Right renal pelvis (tissue), 4 donors: ENCODE results near the gene ICOSLG. TPM values are rescaled to one million over a fixed set of nuclear protein-coding genes. Genes with fewer than 3 reads are reported as not detected.
"Not testable (repeated sequence)": the region's sequence is repeated elsewhere in the genome, so short reads cannot be mapped to it uniquely, and the experiment has no call there.

Experiments used
- DNase-seq, 4 donors: peaks; one replicate each; pipeline ENCODE4 v3.0.0-alpha.2; 2013; ENCODE audit warnings: low read depth in 4 of 4, low spot score in 3 of 4, missing footprints in 1 of 4
- polyA plus RNA-seq, 4 donors: library from polyadenylated mRNA; unstranded; fragments of 120-200 nt; gene quantifications; one replicate each; pipeline ENCODE4 v1.2.1, GENCODE V29; 2013; ENCODE audit not compliant: insufficient read length in 4 of 4

ICOSLG gene, protein sequence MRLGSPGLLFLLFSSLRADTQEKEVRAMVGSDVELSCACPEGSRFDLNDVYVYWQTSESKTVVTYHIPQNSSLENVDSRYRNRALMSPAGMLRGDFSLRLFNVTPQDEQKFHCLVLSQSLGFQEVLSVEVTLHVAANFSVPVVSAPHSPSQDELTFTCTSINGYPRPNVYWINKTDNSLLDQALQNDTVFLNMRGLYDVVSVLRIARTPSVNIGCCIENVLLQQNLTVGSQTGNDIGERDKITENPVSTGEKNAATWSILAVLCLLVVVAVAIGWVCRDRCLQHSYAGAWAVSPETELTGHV
- polyA plus RNA-seq = 10 to 100 TPM in 2 of 4 donors, 1 to 10 TPM in 2; 6.3 to 14.0 (median 9.1) TPM

GRCh38 chr21:44240842-44241241 is at the start of gene ICOSLG:
TSS of gene ICOSLG (minus strand) at chr21:44240943. CDS start at chr21:44240817, 126 bp downstream.
- DNase-seq = not testable (repeated sequence)

DNA sequence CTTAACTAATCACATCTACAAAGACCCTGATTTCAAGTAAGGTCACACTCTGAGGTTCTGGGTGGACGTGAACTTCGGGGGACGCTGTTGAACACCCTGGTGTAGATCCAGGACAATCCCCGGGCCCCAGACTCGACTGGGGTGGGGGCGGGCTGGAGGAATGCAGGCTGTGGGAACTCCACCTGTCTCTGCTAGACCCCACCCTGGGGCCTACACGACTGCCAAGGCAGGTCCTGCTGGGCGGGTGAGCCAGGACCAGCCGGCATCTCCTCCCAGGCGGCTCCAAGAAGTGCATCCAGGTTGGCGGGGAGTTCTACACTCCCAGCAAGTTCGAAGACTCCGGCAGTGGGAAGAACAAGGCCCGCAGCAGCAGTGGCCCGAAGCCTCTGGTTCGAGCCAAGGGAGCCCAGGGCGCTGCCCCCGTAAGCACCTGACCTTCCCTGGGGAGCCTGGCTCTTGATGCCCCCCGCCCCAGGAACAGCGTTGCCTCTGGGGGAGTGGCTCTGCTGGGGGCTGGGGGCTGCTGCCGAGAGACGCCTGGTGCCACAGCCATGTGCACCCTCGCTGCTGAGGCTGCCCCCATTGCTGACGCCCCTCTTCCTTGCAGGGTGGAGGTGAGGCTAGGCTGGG is 48.8 kb upstream of the ICOSLG start:
- no peak for DNase-seq

DNA sequence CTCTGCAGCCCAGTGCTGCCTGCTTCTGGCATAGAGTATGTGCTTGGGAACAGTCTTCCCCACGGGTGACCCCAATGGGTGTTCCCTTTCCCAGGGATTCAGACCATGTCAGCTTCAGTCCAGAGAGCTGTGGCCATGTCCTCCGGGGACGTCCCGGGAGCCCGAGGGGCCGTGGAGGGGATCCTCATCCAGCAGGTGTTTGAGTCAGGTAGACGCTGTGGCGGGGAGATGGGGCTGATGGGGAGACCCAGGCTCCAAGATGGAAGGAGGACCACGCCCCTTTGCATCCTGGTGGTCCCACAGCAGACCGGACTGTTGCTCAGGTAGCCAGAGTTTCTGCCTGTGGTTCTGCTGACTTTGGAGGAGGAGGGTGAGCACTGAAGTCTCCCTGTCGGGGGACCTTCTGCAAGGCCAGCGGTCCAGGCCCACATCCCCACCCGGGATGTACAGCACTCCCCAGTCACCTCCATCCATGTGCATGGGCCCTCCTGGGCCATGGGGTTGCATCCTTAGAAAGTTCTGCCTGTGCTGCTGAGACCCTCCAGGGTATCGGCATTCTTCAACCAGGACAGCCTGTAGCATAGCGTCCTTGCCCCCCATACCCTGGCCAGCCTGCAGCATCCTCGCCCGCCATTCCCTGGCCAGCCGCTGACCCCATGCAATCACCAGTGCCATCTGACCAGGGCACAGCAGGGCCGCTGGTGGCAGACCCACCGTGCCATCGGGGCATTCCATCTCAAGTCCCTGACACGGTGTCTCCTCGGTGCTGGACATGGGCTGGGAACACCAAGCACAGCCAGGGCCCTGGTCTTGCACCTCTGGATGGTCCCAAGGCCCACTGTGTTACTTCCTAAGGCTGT is 47.7 kb upstream of the ICOSLG start:
- DNase-seq = no peak

DNA sequence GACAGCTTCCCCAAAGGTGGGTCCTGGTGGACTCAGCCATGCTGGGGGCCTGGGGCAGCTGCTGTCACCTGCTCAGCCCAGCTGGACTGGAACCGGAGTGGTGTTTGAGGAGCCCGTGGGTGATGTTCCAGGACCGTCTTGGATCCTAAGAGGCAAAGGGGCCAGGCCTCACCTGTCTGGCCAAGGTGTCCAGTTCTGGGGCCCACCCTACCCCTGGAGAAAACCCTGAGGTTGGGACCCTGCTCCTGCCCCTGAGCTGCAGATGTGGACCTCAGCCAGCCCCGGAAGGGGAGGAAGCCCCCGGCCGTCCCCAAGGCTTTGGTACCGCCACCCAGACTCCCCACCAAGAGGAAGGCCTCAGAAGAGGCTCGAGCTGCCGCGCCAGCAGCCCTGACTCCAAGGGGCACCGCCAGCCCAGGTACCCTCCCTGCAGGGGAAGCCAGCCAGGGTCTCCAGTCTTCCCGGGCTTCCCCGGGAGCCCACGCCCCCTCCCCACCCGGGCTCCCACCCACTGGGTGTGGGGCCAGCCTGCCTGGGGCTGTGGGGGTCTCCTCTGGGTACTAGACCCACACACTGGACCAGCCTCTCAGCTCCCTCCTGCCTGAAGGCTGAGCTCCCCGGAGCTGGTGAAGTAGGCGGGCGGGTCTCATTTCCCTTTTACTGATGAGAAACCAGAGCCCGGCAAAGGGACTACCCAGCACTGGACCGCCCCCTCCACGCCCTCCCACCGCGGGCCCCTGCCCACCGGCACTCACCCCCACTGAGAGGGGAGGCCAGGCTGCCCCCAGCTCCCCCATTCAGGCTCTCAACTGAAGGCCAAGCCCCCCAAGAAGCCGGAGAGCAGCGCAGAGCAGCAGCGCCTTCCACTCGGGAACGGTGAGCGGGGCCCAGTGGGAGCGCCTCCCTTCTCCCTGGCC is 46.2 kb upstream of the ICOSLG start:
- no peak for DNase-seq

- no peak for DNase-seq
These were observed 45.5 kb upstream of the ICOSLG start for GRCh38 chr21:44286086-44286715.

- DNase-seq = no peak
These were observed 44.6 kb upstream of the ICOSLG start, which contains the start of gene AIRE for GRCh38 chr21:44285138-44285992. TSS of gene AIRE (plus strand) at chr21:44285876. CDS start at chr21:44286007, 131 bp downstream.

- DNase-seq = no peak
These were observed 43.2 kb upstream of the ICOSLG start for GRCh38 chr21:44283948-44284347.

- DNase-seq = not testable (repeated sequence)
These were observed 42.6 kb upstream of the ICOSLG start for GRCh38 chr21:44283211-44283785.

DNA sequence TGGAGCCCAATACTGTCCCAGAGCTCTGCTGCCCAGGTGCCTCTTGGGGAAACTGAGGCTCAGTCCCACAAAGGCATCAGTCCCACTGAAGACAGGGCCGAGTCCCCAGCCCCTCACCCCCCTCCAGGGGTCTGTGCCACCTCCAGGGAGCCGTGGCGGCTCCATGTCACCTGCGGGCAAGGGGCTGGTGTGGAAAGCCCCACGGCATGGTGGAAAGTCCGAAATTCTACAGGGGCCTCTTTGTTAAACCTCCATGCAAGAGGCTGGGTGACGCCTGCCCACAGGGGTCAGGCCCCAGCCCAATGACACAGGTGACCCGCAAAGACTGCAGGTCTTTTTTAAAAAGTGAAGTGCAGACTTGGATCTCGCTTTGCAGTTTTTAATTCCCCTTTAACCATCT is 41.6 kb upstream of the ICOSLG start:
- DNase-seq = no peak

DNA sequence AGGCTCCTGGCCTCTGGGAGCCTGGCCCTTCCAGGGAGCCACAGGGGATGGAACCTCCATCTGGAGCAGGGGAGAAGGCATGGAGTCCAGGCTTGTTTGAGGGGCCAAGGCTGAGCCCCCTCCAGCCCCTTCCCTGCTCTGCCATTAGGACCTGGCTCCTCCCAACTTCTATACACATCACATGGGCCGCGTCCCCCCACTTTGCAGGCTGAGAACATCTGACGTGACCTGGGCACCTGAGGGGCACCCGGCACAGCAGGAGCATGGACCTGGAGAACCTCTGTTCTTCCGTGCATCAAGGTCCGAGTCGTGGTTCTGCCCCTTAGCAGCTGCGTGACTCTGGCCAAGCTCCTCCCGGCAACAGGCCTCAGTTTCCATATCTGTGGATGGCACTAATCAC is 41.1 kb upstream of the ICOSLG start:
- DNase-seq = no peak

- DNase-seq = no peak
These were observed 38.9 kb upstream of the ICOSLG start for GRCh38 chr21:44279354-44280260.

GRCh38 chr21:44275041-44275440 is 34.3 kb upstream of the ICOSLG start:
- DNase-seq = no peak

DNA sequence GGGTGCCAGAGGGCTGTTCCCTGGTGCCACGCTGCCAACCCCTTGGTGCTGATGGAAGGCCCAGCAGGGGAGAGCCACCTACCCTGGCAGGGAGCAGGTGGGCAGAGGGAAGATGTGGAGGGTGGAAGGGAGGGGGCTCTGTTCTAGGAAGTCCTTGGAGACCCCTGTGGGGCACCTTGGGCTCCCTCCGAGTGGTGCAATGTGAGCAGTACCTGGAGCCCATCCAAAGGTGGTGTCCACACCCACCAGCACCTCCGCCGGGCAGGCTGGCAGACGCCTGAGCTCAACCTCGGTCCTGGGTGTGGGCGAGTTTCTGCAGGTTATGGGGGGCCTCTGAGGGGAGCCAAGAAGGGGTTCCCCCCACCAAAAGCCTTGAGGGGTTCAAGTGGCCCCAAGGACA is 32.3 kb upstream of the ICOSLG start:
- DNase-seq = no peak

DNA sequence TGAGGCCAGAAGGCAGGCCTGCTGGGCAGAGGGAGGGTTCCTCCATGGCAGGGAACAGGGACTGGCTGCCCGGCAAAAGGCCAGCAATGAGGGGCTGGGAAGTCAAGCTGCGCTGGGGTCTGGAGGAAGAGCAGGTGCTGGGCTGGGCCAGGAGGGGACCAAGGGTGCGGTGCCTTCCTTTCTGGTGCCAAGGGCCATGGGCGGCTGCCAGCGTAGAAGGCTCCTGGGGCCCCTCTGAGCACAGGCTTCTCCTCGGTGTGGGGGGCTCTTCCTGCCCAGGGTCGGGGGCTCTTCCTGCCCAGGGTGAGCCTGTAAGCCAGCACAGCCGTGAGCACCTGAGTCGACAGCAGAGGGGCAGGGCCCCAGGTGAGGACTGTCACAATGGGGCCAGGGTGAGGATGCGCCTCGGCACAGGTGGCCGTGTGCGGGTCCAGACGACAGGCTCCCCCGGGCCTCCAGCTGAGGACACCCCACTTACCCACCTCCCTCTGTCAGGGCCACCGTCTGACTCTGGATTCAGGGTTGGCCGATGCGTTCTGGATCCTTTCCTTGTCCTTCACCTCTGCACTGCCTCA is 31.6 kb upstream of the ICOSLG start:
- DNase-seq = no peak

- no peak for DNase-seq
These were observed 31.0 kb upstream of the ICOSLG start for GRCh38 chr21:44271558-44272283.

DNA sequence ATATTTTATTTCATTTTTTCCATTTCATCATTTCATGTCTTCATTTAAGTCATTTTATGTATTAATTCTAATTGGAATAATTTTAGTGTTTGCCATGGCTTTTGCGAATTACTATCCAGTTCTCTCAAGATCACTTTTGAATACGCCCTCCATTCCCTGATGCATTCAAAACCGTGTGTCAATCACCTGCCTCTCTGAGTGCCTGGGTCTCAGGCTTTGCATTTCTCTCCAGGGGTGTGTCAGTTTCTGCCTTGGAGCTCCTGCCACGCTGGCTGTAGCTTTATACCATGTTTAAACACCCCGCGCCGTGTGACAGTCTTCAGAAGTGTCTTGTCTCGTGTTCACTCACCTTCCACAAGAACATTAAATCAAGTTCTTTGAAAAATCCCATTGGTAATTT is 28.3 kb upstream of the ICOSLG start:
- DNase-seq = no peak
